Panc1 (cell line): ENCODE data around the gene NPHP4. TPM values are rescaled to one million over a fixed set of nuclear protein-coding genes. Genes with fewer than 3 reads are reported as not detected.

Experiments used
- ATAC-seq: fragments of 200-7000 bp; cut with Tn5 transposase; 2 replicates; pipeline ENCODE4 v1.9.1; 2020; ENCODE audit warnings: mild to moderate bottlenecking, moderate library complexity
- BruUV-seq: library from RNA; stranded (reverse); fragments of 400-500 nt; replicated peaks from 2 replicates; lab custom pipeline; 2021; lab: Mats Ljungman, UMichigan
- CTCF ChIA-PET: fragments of 300-600 bp; sonication (Branson Sonifier 250); formaldehyde crosslinking; loops from one replicate; lab custom pipeline; 2022; ENCODE audit warnings: antibody characterized with exemption; lab: Charles Lee
- POLR2A ChIA-PET: fragments of 300-600 bp; sonication (Branson Sonifier 250); formaldehyde crosslinking; loops from one replicate; lab custom pipeline; 2022; ENCODE audit warnings: antibody characterized with exemption; lab: Charles Lee
- DNase-seq: peaks from one replicate; pipeline ENCODE4 v3.0.0-alpha.2; 2010; ENCODE audit warnings: low read depth, low spot score
- H3K27ac ChIP-seq: 2 replicates; pipeline ENCODE4 v1.5.1; 2011; ENCODE audit warnings: mild to moderate bottlenecking, low read length, inconsistent platforms
- H3K27me3 ChIP-seq: fragments of 200-500 bp; sonication (Bioruptor generic); 2 replicates; pipeline ENCODE4 v1.6.0; 2014; ENCODE audit warnings: low read length, inconsistent platforms; ENCODE audit not compliant: control insufficient read depth, insufficient read depth
- H3K36me3 ChIP-seq: fragments of 200-500 bp; sonication (Bioruptor generic); 2 replicates; pipeline ENCODE4 v1.5.1; 2014; ENCODE audit warnings: inconsistent platforms, mild to moderate bottlenecking, low read length, moderate library complexity; ENCODE audit not compliant: control insufficient read depth, insufficient read depth
- H3K4me1 ChIP-seq: 2 replicates; pipeline ENCODE4 v1.5.1; 2011; ENCODE audit warnings: inconsistent platforms, mild to moderate bottlenecking, low read length, moderate library complexity; ENCODE audit not compliant: control insufficient read depth, insufficient read depth
- H3K4me3 ChIP-seq, 2 experiments: 2 replicates each; pipeline ENCODE4 v1.5.1; 2011 to 2012; ENCODE audit warnings: low read depth in 2 of 2, low read length in 2 of 2, mild to moderate bottlenecking in 2 of 2, inconsistent platforms in 1 of 2, moderate library complexity in 1 of 2
- H3K9me3 ChIP-seq: fragments of 200-500 bp; sonication (Bioruptor generic); 2 replicates; pipeline ENCODE4 v1.5.1; 2014; ENCODE audit warnings: low read depth, mild to moderate bottlenecking, inconsistent platforms, low read length, moderate library complexity; ENCODE audit not compliant: control insufficient read depth, insufficient read depth
- CTCF ChIP-seq: fragments of 450-650 bp; IDR thresholded peaks from 2 replicates; pipeline ENCODE4 v1.5.1; 2017; ENCODE audit warnings: mild to moderate bottlenecking
- POLR2AphosphoS5 ChIP-seq: IDR thresholded peaks from 2 replicates; pipeline ENCODE4 v1.6.1; 2012; ENCODE audit warnings: mild to moderate bottlenecking, low read depth, low read length, moderate library complexity
- SIN3A ChIP-seq: IDR thresholded peaks from 2 replicates; pipeline ENCODE4 v1.6.1; 2012; ENCODE audit warnings: low read depth, mild to moderate bottlenecking, low read length, moderate library complexity, borderline replicate concordance; ENCODE audit not compliant: insufficient read depth
- TCF7L2 ChIP-seq: IDR thresholded peaks from 2 replicates; pipeline ENCODE4 v1.6.1; 2011; ENCODE audit warnings: mild to moderate bottlenecking, low read depth, low read length, inconsistent platforms
- in situ Hi-C: cut with HindIII; loops from 2 replicates; pipeline ENCODE4 v1.10.0; 2016; ENCODE audit warnings: low sequenced_read_pairs, low pct_unique_long_range_greater_than_20kb
- intact Hi-C: fragments of 100-400 bp; cut with micrococcal nuclease; formaldehyde crosslinking; loops from one replicate; pipeline ENCODE4 v1.10.0; 2022; ENCODE audit not compliant: unreplicated experiment
- total RNA-seq: library from RNA; stranded (reverse); gene quantifications from one replicate; pipeline ENCODE4 v1.2.1, GENCODE V29; 2021; ENCODE audit not compliant: unreplicated experiment
- TF ChIP-seq, protein P1 (sequence below), 2 experiments: IDR thresholded peaks; 2 replicates each; pipeline ENCODE4 v1.6.1; 2011 to 2012; ENCODE audit warnings: low read depth in 2 of 2, control low read depth in 1 of 2, low read length in 1 of 2, mild to moderate bottlenecking in 1 of 2, moderate library complexity in 1 of 2; ENCODE audit not compliant: insufficient read depth in 1 of 2

NPHP4 gene
- total RNA-seq, 1 experiment from 2014 or later = 20.1 TPM

- no peaks in the 10 kb centered on the region for H3K27me3 ChIP-seq
- H3K9me3 ChIP-seq = no peaks in the 10 kb centered on the region
- H3K36me3 ChIP-seq = no peaks in the 10 kb centered on the region
- POLR2A ChIA-PET = no interaction called here
- no peak for ATAC-seq
- no peaks in the 10 kb centered on the region for H3K4me1 ChIP-seq
- no peak for DNase-seq
- TF ChIP-seq, protein P1, sequence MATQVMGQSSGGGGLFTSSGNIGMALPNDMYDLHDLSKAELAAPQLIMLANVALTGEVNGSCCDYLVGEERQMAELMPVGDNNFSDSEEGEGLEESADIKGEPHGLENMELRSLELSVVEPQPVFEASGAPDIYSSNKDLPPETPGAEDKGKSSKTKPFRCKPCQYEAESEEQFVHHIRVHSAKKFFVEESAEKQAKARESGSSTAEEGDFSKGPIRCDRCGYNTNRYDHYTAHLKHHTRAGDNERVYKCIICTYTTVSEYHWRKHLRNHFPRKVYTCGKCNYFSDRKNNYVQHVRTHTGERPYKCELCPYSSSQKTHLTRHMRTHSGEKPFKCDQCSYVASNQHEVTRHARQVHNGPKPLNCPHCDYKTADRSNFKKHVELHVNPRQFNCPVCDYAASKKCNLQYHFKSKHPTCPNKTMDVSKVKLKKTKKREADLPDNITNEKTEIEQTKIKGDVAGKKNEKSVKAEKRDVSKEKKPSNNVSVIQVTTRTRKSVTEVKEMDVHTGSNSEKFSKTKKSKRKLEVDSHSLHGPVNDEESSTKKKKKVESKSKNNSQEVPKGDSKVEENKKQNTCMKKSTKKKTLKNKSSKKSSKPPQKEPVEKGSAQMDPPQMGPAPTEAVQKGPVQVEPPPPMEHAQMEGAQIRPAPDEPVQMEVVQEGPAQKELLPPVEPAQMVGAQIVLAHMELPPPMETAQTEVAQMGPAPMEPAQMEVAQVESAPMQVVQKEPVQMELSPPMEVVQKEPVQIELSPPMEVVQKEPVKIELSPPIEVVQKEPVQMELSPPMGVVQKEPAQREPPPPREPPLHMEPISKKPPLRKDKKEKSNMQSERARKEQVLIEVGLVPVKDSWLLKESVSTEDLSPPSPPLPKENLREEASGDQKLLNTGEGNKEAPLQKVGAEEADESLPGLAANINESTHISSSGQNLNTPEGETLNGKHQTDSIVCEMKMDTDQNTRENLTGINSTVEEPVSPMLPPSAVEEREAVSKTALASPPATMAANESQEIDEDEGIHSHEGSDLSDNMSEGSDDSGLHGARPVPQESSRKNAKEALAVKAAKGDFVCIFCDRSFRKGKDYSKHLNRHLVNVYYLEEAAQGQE (IDR thresholded peaks at IDR 0.05; ENCODE audit: insufficient read depth in 1 of 2, low read depth in 2 of 2, low read length in 1 of 2) = no peak
- TF ChIP-seq SIN3A (no peak), TCF7L2 (no peak), POLR2AphosphoS5 (no peak), CTCF (no peak)
- no peak overlapping the region for H3K27ac ChIP-seq
- no peak overlapping the region for H3K4me3 ChIP-seq
- intact Hi-C loops = no loop called here
- CTCF ChIA-PET = no interaction called here
- BruUV-seq = no TSS peak
- in situ Hi-C loops = no loop called here
Measured at GRCh38 chr1:6009120-6010040, 17.2 kb upstream of the NPHP4 start.

- Histone ChIP-seq H3K4me3 (no peak overlapping the region), H3K27ac (no peak overlapping the region), H3K27me3 (no peaks in the 10 kb centered on the region), H3K9me3 (no peaks in the 10 kb centered on the region), H3K36me3 (no peaks in the 10 kb centered on the region), H3K4me1 (no peaks in the 10 kb centered on the region)
- intact Hi-C loops = no loop called here
- ChIA-PET POLR2A (no interaction called here), CTCF (no interaction called here)
- TF ChIP-seq TCF7L2 = no peak
- no peak for TF ChIP-seq CTCF
- no peak for TF ChIP-seq POLR2AphosphoS5
- TF ChIP-seq, protein P1 (IDR thresholded peaks at IDR 0.05; ENCODE audit: insufficient read depth in 1 of 2, low read depth in 2 of 2, low read length in 1 of 2) = no peak
- ATAC-seq (no peak), DNase-seq (no peak)
- no TSS peak for BruUV-seq
- in situ Hi-C loops = no loop called here
Measured at GRCh38 chr1:6008696-6009095, 16.5 kb upstream of the NPHP4 start.
